Motor neuron (in vitro differentiated cells): ENCODE results near the gene SIM2. TPM values are rescaled to one million over a fixed set of nuclear protein-coding genes. Genes with fewer than 3 reads are reported as not detected.

ENCODE experiments used
- ATAC-seq, 8 experiments: fragments of 200-7000 bp; cut with Tn5 transposase; replicated peaks in 6 of 8; 2 replicates each; pipeline ENCODE4 v1.8.0; 2021; ENCODE audit warnings: mild to moderate bottlenecking in 8 of 8, moderate library complexity in 8 of 8
- H3K27ac ChIP-seq, 2 donors: fragments of 250-450 bp; sonication (Bioruptor Pico); 2 replicates each; pipeline ENCODE4 v1.9.0; 2021; ENCODE audit warnings: antibody characterized with exemption in 2 of 2, mild to moderate bottlenecking in 2 of 2, moderate library complexity in 1 of 2
- H3K4me1 ChIP-seq, 2 donors: fragments of 250-450 bp; sonication (Bioruptor Pico); replicated peaks in 1 of 2; 2 replicates each; pipeline ENCODE4 v1.6.1; 2021; ENCODE audit warnings: antibody characterized with exemption in 2 of 2, mild to moderate bottlenecking in 2 of 2, moderate library complexity in 1 of 2
- H3K4me3 ChIP-seq, 5 donors: fragments of 250-450 bp; sonication (Bioruptor Pico); 2 replicates each; pipeline ENCODE4 v1.9.0; 2021; ENCODE audit warnings: antibody characterized with exemption in 5 of 5, mild to moderate bottlenecking in 5 of 5, moderate library complexity in 4 of 5
- in situ Hi-C, 9 experiments: fragments of 400-800 bp; cut with MboI; loops; one replicate each; pipeline ENCODE4 v1.15.0; 2021; ENCODE audit warnings: low sequenced_read_pairs in 9 of 9, low pct_unique_long_range_greater_than_20kb in 2 of 9; ENCODE audit not compliant: unreplicated experiment in 9 of 9
- total RNA-seq, 8 experiments: library from RNA; unstranded; fragments of 300-600 nt; gene quantifications; 2 replicates each; pipeline versions ENCODE4 v1.2.3 to v1.2.4, GENCODE V29; 2022

SIM2 gene
- total RNA-seq, 8 experiments from 2014 or later = 0.36 to 9.5 (median 1.1) TPM

DNA sequence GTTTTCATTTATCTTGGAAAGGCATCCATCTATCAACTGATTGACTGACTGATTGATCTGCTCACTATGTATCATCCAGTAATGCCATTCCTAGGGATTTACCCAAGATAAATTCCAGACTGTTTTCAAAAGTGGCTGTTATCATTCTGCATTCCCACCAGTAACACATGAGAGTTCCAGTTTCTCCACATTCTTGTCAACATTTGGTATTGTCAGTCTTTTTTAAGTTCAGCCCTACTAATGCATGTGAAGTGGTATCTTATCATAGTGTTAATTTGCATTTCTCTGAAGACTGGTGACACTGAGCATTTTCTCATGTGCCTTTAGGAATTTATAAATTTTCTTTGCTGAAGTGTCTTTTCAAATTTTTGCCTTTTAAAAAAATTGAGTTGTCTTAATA lies 99.6 kb downstream of the SIM2 start:
- Histone ChIP-seq H3K4me3 (no peak overlapping the region), H3K27ac (no peak overlapping the region), H3K4me1 (no peaks in the 10 kb centered on the region)
- in situ Hi-C loops = no loop called here
- ATAC-seq = no peak

Other genes with a start within 250 kb of the SIM2 start
- gene CLDN14, start 219.0 kb upstream of the SIM2 start, total RNA-seq = 1 to 10 TPM in 1 of 8 experiments, under 1 TPM in 4, not detected in 3; 0.25 to 1.4 (median 0.45) TPM